ELF-1 (cell line): Measurements from ENCODE around the gene PAX7.
"Not testable (repeated sequence)": the region's sequence is repeated elsewhere in the genome, so short reads cannot be mapped to it uniquely, and the experiment has no call there.

ENCODE experiments used
- DNase-seq: peaks from one replicate; pipeline ENCODE4 v3.0.0-alpha.2; 2016; ENCODE audit warnings: low read depth, low spot score

PAX7 gene

GRCh38 chr1:18725231-18725895 lies 94.7 kb downstream of the PAX7 start:
- DNase-seq = no peak

- no peak for DNase-seq
Observed at GRCh38 chr1:18726368-18726767, 95.7 kb downstream of the PAX7 start.

GRCh38 chr1:18727956-18728355 lies 97.3 kb downstream of the PAX7 start:
- no peak for DNase-seq

DNA sequence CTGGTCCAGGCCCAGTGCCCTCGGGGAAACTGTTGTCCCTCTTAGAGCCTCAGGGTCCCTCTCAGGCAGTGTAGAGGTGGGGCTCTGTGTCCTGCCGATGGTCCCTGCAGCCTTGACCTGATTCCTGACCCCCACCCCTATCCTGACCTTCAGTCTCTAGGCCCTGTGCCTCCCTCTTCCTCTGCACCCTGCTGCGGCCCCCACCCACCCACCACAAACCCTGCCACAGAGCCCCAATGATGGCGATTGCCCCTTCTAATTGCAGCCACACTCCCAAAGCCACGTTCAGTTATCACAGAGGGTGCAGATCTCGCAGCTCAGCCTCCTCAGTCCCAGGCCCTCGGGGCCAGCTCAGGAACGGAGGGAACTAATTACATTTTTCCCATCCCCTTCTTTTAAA lies 99.7 kb downstream of the PAX7 start:
- no peak for DNase-seq

- no peak for DNase-seq
Observed at GRCh38 chr1:18731148-18731547, 100.5 kb downstream of the PAX7 start.

- DNase-seq = no peak
Observed at GRCh38 chr1:18731591-18732235, 101.1 kb downstream of the PAX7 start.

DNA sequence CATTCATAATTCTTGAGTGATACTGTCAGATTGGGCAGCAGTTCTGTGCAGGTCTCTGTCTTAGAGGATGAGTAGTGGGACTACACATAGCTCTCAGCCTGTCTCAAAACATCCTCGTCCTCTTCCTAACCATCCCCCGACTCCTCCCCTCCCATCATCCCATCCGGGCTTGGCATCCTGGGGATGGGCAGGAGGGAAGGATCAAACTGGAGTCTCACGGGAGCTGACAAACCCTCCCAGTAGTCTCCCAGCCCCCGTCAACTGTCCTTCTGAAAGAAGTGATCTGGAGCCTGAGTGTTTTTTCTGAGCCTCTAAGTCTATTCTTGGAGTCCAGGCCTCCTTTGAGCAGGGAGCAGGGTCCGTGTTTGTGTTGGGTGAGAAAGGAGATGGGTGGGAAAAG lies 102.0 kb downstream of the PAX7 start:
- DNase-seq = no peak

- DNase-seq = no peak
Observed at GRCh38 chr1:18734001-18734400, 103.4 kb downstream of the PAX7 start.

- DNase-seq = no peak
Observed at GRCh38 chr1:18734461-18735223, 104.0 kb downstream of the PAX7 start.

DNA sequence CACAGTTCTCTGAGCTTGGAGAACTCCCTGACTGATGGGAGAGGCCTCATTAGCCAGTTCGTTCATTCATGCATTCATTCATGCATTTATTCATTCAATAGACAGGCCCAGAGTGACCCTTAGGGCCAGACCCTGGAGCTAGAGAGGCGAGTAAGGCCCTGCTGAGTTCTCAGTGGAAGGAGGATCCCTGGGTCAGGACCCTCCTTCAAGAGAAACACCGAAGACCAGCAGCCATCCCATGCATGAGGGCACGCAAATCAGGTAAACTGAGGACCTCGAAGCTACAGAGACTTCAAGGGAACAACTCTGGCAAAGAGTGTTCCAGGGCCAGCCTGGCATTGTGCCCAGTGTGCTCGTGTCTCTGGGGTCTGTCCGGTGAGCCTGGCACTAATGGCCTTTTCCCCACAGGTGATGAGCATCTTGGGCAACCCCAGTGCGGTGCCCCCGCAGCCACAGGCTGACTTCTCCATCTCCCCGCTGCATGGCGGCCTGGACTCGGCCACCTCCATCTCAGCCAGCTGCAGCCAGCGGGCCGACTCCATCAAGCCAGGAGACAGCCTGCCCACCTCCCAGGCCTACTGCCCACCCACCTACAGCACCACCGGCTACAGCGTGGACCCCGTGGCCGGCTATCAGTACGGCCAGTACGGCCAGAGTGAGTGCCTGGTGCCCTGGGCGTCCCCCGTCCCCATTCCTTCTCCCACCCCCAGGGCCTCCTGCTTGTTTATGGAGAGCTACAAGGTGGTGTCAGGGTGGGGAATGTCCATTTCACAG lies 104.8 kb downstream of the PAX7 start:
- DNase-seq = no peak

DNA sequence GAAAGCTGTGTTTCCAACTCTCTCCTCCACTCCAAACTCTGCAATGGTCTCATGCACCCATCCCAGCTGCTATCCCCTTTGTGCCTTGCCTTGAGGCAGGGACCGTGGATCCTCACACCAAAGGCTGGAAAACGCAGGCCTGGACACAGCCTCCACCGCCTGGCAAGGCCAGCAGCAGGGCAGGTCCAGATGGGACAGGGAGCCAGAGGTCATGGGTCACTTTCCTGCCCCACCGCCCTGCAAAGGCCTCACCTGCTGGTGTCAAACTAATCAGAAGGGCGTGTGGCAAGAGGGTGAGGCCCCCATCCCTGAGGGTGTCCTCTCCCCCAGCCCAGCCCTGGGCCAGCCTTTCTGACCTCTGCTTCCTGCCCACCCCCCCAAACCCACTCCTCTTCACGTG lies 106.3 kb downstream of the PAX7 start:
- no peak for DNase-seq

DNA sequence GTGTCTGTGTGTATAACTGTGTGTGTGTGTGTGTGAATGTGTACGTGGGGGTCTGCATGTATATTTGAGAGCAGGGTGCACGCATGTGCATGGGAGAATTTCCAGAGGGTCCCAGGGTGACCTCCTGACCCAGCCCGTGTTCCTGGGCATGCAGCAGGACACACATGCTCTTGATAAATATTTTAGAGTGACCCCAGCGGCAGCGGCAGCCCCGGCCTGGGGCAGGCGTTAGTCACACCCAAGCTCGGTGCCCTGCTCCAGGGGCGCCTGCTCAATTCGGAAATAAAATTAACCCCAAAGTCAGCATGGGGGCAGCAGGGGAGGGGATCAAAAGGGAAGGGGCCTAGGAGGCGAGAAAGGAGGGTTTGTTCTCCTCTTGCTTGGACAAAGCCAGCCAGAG lies 107.5 kb downstream of the PAX7 start:
- DNase-seq = no peak

- DNase-seq = no peak
Observed at GRCh38 chr1:18738617-18739016, 108.0 kb downstream of the PAX7 start.

DNA sequence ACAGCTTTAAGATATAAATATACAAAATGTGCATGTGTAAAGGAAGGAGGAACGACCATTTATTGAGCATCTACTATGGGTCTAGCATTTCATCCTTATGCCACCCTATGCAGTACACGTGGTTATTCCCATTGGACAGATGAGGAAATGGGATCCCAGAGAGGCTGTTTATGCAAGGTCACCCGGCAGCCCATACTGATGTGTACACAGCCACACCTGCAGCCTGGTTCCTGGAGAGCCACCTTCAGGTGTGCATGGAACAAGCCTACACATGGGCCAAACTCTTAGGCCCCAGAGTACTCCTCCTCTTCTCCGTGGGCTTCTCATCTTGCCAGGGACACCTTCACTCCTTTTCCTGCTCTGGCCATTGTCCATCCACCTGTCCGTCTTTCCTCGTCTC lies 108.8 kb downstream of the PAX7 start:
- no peak for DNase-seq

DNA sequence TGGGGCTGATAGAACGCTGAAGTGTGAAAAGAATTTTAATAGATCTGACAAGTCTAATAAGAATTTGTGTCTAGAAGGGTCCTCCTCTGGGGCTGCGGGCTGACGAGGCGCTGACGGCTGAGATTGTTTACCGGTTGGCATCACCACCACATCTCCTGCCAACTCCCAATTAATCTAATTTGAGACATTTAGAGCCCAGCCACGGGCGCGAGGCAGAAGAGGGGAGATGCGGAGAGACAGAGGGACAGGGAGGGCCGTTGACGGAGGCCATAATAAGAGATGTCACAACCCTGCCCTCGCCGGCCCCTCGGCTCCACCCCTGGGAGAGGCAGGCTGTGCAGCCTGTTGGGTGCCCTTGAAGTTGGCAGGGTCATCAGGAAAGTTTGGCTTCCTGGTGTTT lies 109.3 kb downstream of the PAX7 start:
- DNase-seq = no peak

DNA sequence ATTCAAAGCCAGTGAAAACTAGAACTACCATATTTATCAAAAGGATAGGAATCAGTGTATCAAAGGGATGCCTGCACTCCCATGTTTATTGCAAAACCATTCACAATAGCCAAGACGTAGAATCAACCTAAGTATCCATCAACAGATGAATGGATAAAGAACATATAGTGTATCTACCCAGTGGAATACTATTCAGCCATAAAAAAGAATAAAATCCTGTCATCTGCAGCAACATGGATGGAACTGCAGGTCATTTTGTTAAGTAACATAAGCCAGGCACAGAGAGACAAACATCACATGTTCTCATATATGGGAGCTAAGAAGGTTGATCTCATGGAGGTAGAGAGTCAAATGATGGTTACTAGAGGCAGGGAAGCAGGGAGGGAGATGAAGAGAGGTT lies 110.0 kb downstream of the PAX7 start:
- no peak for DNase-seq

- DNase-seq = peak; percentile 40
Observed at GRCh38 chr1:18743233-18743632, 112.6 kb downstream of the PAX7 start.

- not testable (repeated sequence) for DNase-seq
Observed at GRCh38 chr1:18744381-18744780, 113.7 kb downstream of the PAX7 start.

DNA sequence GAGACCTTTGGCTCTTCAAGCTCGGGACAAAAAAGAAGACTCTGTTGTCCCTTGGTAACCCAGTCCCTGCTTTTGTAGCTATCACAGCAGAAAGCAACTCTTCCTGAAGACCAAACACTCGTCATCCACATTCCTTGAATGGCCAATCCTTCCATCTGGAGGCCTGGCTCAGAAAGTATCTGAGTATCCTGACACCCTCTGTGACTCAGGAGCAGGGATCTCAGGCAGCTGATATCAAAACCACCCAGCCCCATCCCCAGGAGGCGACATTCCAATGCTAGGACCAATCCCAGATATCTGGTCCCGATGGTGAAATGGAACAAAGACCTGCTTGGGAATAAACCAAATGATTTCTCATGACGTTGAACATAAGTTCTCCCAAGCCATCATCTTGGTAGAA lies 116.3 kb downstream of the PAX7 start:
- DNase-seq = no peak

DNA sequence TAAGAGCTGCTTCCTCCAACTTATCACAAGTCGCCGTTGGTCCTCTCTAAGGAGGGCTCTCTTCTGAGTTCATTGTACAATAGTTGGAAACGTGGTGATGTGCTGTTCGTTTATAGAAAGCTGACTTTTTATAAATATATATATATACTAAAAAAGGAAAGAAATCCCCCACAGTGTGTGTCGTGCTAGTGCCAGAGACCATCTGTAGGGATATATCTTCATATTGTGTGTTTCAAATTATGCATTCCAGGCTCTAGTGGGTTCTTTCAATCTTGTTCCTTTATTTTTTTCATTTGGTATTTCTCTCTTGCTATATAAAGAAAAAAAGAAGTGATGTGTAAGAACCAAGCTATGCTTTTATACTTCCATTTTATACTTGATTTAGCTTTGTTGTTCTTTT lies 117.0 kb downstream of the PAX7 start:
- DNase-seq = no peak

DNA sequence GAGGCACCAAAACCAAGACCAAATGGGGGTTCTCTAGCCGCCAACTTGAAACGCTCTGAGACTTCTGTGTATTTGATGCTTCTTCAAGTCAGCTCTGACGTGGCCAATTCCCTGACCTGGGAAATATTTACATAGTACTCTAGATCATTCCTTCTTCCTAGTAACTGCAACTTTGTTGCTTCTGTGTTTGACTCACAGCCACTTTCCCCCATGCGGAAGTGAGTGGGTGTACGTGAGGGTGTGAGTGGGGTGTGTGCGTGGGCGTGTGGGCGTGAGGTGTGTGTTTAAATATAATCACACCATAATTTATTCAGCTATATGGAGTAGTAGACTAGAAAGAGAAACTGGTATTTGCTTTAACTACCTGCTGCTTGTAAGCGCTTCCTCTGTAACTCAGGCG lies 117.8 kb downstream of the PAX7 start:
- DNase-seq = no peak

- DNase-seq = no peak
Observed at GRCh38 chr1:18749569-18749968, 118.9 kb downstream of the PAX7 start.
